ENCODE data around the gene FRMD4A.

- TF ChIP-seq POLR2A (IDR thresholded peaks at IDR 0.05; ENCODE audit: extremely low read depth, insufficient read length) (no peak), CTCF (IDR thresholded peaks at IDR 0.05; ENCODE audit: low read depth, low read length) (no peak), MYC (IDR thresholded peaks at IDR 0.05; ENCODE audit: low read depth, low read length) (no peak)
Measured at GRCh38 chr10:13632440-13632839, 698.3 kb downstream of the FRMD4A start.

All from NB4 (cell line).